ENCODE results near the gene DNAAF5.
A peak's percentile ranks its signal among the peaks of the same experiment; 100 is the strongest.

DNA sequence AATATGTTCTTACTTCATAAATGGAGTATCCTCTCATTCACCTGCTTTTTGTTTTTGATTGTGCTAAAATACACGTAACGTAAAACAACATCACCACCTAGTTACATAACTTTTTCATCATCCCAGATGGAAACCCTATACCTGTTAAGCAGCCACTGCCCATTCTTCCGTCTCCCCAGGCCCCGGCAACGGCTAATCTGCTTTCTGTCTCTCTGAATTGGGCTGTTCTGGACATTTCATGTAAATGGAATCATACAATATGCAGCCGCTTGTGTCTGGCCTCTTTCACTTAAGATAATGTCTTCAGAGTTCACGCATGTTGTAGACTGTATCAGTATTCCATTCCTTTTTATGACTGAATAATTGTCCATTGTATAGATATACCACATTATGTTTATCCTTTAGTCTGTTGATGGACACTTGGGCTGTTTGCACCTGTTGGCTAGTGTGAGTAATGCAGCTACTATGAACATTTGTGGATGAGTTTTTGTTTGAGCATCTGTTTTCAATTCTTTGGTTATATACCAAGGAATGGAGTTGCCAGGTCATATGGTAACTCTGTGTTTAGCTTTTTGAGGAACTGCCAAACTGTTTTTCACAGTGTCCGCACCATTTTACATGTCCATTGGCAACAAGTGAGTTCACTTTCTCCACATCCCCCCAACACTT, 91.7 kb downstream of the DNAAF5 start:
- TF ChIP-seq, protein P1, sequence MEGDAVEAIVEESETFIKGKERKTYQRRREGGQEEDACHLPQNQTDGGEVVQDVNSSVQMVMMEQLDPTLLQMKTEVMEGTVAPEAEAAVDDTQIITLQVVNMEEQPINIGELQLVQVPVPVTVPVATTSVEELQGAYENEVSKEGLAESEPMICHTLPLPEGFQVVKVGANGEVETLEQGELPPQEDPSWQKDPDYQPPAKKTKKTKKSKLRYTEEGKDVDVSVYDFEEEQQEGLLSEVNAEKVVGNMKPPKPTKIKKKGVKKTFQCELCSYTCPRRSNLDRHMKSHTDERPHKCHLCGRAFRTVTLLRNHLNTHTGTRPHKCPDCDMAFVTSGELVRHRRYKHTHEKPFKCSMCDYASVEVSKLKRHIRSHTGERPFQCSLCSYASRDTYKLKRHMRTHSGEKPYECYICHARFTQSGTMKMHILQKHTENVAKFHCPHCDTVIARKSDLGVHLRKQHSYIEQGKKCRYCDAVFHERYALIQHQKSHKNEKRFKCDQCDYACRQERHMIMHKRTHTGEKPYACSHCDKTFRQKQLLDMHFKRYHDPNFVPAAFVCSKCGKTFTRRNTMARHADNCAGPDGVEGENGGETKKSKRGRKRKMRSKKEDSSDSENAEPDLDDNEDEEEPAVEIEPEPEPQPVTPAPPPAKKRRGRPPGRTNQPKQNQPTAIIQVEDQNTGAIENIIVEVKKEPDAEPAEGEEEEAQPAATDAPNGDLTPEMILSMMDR (conservative IDR thresholded peaks at IDR 0.05; ENCODE audit: low read depth, low read length): 0 out of 2 replicates have a peak, but pooled peaks have one; percentile 26
- TF ChIP-seq NFE2L2 (IDR thresholded peaks at IDR 0.05; ENCODE audit: low read depth, low read length) (no peak), POLR2A (IDR thresholded peaks at IDR 0.05; ENCODE audit: low read depth, low read length) (no peak), SMC3 (IDR thresholded peaks at IDR 0.05; ENCODE audit: low read depth, low read length) (no peak), FOS (IDR thresholded peaks at IDR 0.05; ENCODE audit: low read depth, low read length) (no peak), RCOR1 (IDR thresholded peaks at IDR 0.05; ENCODE audit: insufficient replicate concordance, low read length) (no peak), RAD21 (IDR thresholded peaks at IDR 0.05; ENCODE audit: low read length) (no peak), BHLHE40 (IDR thresholded peaks at IDR 0.05; ENCODE audit: low read depth, low read length) (no peak), MAZ (IDR thresholded peaks at IDR 0.05; ENCODE audit: borderline replicate concordance, low read depth, low read length) (no peak), MXI1 (IDR thresholded peaks at IDR 0.05; ENCODE audit: borderline replicate concordance, low read depth, low read length) (no peak)
- TF ChIP-seq, protein P2, sequence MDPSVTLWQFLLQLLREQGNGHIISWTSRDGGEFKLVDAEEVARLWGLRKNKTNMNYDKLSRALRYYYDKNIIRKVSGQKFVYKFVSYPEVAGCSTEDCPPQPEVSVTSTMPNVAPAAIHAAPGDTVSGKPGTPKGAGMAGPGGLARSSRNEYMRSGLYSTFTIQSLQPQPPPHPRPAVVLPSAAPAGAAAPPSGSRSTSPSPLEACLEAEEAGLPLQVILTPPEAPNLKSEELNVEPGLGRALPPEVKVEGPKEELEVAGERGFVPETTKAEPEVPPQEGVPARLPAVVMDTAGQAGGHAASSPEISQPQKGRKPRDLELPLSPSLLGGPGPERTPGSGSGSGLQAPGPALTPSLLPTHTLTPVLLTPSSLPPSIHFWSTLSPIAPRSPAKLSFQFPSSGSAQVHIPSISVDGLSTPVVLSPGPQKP (IDR thresholded peaks at IDR 0.05; ENCODE audit: borderline replicate concordance, low read depth, low read length): no peak
- TF ChIP-seq, protein P3, sequence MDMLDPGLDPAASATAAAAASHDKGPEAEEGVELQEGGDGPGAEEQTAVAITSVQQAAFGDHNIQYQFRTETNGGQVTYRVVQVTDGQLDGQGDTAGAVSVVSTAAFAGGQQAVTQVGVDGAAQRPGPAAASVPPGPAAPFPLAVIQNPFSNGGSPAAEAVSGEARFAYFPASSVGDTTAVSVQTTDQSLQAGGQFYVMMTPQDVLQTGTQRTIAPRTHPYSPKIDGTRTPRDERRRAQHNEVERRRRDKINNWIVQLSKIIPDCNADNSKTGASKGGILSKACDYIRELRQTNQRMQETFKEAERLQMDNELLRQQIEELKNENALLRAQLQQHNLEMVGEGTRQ (IDR thresholded peaks at IDR 0.05; ENCODE audit: low read depth, low read length): no peak
